Stomach (tissue), 4 donors: ENCODE results near the gene MANSC4.

Experiments used
- CTCF ChIP-seq, 7 experiments: fragments of 450-650 bp in 4 of 7; fragments of 200-600 bp in 3 of 7; sonication (generic) in 3 of 7; IDR thresholded peaks; one replicate each; pipeline ENCODE4 v1.5.1; 2016 to 2019; ENCODE audit warnings: antibody characterized with exemption in 7 of 7, control low read depth in 2 of 7, mild to moderate bottlenecking in 1 of 7
- EP300 ChIP-seq: sonication (generic); formaldehyde crosslinking; IDR thresholded peaks from one replicate; pipeline ENCODE4 v1.6.1; 2017; ENCODE audit warnings: antibody characterized with exemption

GRCh38 chr12:27826076-27826475 lies 46.0 kb upstream of the MANSC4 start:
- TF ChIP-seq CTCF (IDR thresholded peaks at IDR 0.05) (no peak), EP300 (no peak)
